HG02642 (cell line): ENCODE data around the gene TLK2.
"Not testable (repeated sequence)": the region's sequence is repeated elsewhere in the genome, so short reads cannot be mapped to it uniquely, and the experiment has no call there.

ENCODE experiments used
- ATAC-seq: cut with Tn5 transposase; IDR thresholded peaks from one replicate; pipeline ENCODE4 v1.9.1; 2021; ENCODE audit warnings: mild to moderate bottlenecking; ENCODE audit not compliant: unreplicated experiment, poor library complexity

TLK2 gene

GRCh38 chr17:62479639-62480258 lies 1.1 kb downstream of the TLK2 start:
- ATAC-seq: not testable (repeated sequence)

GRCh38 chr17:62482553-62482952 lies 3.9 kb downstream of the TLK2 start:
- not testable (repeated sequence) for ATAC-seq

GRCh38 chr17:62490990-62491389 lies 12.4 kb downstream of the TLK2 start:
- not testable (repeated sequence) for ATAC-seq

- ATAC-seq: not testable (repeated sequence)
Measured at GRCh38 chr17:62493049-62493655, 14.5 kb downstream of the TLK2 start.

GRCh38 chr17:62494073-62494472 lies 15.4 kb downstream of the TLK2 start:
- ATAC-seq: not testable (repeated sequence)

GRCh38 chr17:62496344-62496743 lies 17.7 kb downstream of the TLK2 start:
- ATAC-seq: not testable (repeated sequence)

- not testable (repeated sequence) for ATAC-seq
Measured at GRCh38 chr17:62498796-62499195, 20.2 kb downstream of the TLK2 start.

- not testable (repeated sequence) for ATAC-seq
Measured at GRCh38 chr17:62500463-62500862, 21.8 kb downstream of the TLK2 start.

GRCh38 chr17:62504857-62505256 lies 26.2 kb downstream of the TLK2 start:
- not testable (repeated sequence) for ATAC-seq

- peak; percentile 44 for ATAC-seq
Measured at GRCh38 chr17:62507191-62507836, 28.7 kb downstream of the TLK2 start.

- not testable (repeated sequence) for ATAC-seq
Measured at GRCh38 chr17:62510247-62510819, 31.7 kb downstream of the TLK2 start.

- ATAC-seq: not testable (repeated sequence)
Measured at GRCh38 chr17:62511014-62511413, 32.4 kb downstream of the TLK2 start.

GRCh38 chr17:62516376-62516775 lies 37.8 kb downstream of the TLK2 start:
- not testable (repeated sequence) for ATAC-seq

- ATAC-seq: not testable (repeated sequence)
Measured at GRCh38 chr17:62521295-62521694, 42.7 kb downstream of the TLK2 start.

- ATAC-seq: not testable (repeated sequence)
Measured at GRCh38 chr17:62524077-62524476, 45.5 kb downstream of the TLK2 start.

- not testable (repeated sequence) for ATAC-seq
Measured at GRCh38 chr17:62525317-62525716, 46.7 kb downstream of the TLK2 start.

GRCh38 chr17:62530936-62531335 lies 52.3 kb downstream of the TLK2 start:
- ATAC-seq: not testable (repeated sequence)

GRCh38 chr17:62536557-62536956 lies 57.9 kb downstream of the TLK2 start:
- not testable (repeated sequence) for ATAC-seq

GRCh38 chr17:62541073-62541472 lies 62.4 kb downstream of the TLK2 start:
- ATAC-seq: not testable (repeated sequence)

GRCh38 chr17:62543278-62543775 lies 64.7 kb downstream of the TLK2 start:
- not testable (repeated sequence) for ATAC-seq

- ATAC-seq: not testable (repeated sequence)
Measured at GRCh38 chr17:62546066-62546465, 67.4 kb downstream of the TLK2 start.
